HS-27A (cell line): ENCODE data around the gene SCNN1B.
A peak's percentile ranks its signal among the peaks of the same experiment; 100 is the strongest.
"Not testable (repeated sequence)": the region's sequence is repeated elsewhere in the genome, so short reads cannot be mapped to it uniquely, and the experiment has no call there.

Experiments
- DNase-seq: peaks from one replicate; pipeline ENCODE4 v3.0.0-alpha.2; 2012; ENCODE audit warnings: low read depth, missing footprints

The SCNN1B gene

GRCh38 chr16:23302045-23302956, at the start of gene SCNN1B:
TSS of gene SCNN1B (plus strand) at chr16:23302302. CDS start at chr16:23348600, 46,298 bp downstream.
- no peak for DNase-seq

- no peak for DNase-seq
Measured at GRCh38 chr16:23252310-23252709, 49.8 kb upstream of the SCNN1B start.

- DNase-seq, result not testable (repeated sequence)
Measured at GRCh38 chr16:23253650-23254049, 48.5 kb upstream of the SCNN1B start.

- peak; percentile 26 for DNase-seq
Measured at GRCh38 chr16:23254338-23254737, 47.8 kb upstream of the SCNN1B start.

GRCh38 chr16:23255000-23255399, 47.1 kb upstream of the SCNN1B start:
- DNase-seq, result no peak

- DNase-seq, result no peak
Measured at GRCh38 chr16:23256440-23256839, 45.7 kb upstream of the SCNN1B start.

- no peak for DNase-seq
Measured at GRCh38 chr16:23257682-23258081, 44.4 kb upstream of the SCNN1B start.

GRCh38 chr16:23258919-23259237, 43.2 kb upstream of the SCNN1B start:
- DNase-seq, result no peak

GRCh38 chr16:23267647-23268046, 34.5 kb upstream of the SCNN1B start:
- no peak for DNase-seq

GRCh38 chr16:23268561-23268960, 33.5 kb upstream of the SCNN1B start:
- DNase-seq, result no peak

GRCh38 chr16:23269248-23269953, 32.7 kb upstream of the SCNN1B start:
- DNase-seq, result no peak

GRCh38 chr16:23270654-23271053, 31.4 kb upstream of the SCNN1B start:
- no peak for DNase-seq

- DNase-seq, result no peak
Measured at GRCh38 chr16:23274968-23275367, 27.1 kb upstream of the SCNN1B start.

GRCh38 chr16:23276821-23277220, 25.3 kb upstream of the SCNN1B start:
- DNase-seq, result no peak

GRCh38 chr16:23278031-23278430, 24.1 kb upstream of the SCNN1B start:
- DNase-seq, result no peak

- DNase-seq, result no peak
Measured at GRCh38 chr16:23279721-23280153, 22.4 kb upstream of the SCNN1B start.

GRCh38 chr16:23280483-23280967, 21.6 kb upstream of the SCNN1B start:
- DNase-seq, result no peak

- no peak for DNase-seq
Measured at GRCh38 chr16:23282568-23282967, 19.5 kb upstream of the SCNN1B start.

GRCh38 chr16:23283571-23283970, 18.5 kb upstream of the SCNN1B start:
- no peak for DNase-seq

- DNase-seq, result no peak
Measured at GRCh38 chr16:23284584-23284983, 17.5 kb upstream of the SCNN1B start.

- no peak for DNase-seq
Measured at GRCh38 chr16:23286131-23286532, 16.0 kb upstream of the SCNN1B start.

- DNase-seq, result no peak
Measured at GRCh38 chr16:23288209-23288608, 13.9 kb upstream of the SCNN1B start.
